ENCODE measurements around the gene RUNX3.

The RUNX3 gene

GRCh38 chr1:24857507-24858133, 72.5 kb downstream of the RUNX3 start:
- no peak for DNase-seq (ENCODE audit: insufficient read length, low spot score)
- FAIRE-seq, result no peak
- no peak for TF ChIP-seq POLR2A (IDR thresholded peaks at IDR 0.05; ENCODE audit: low read depth, low read length)

- TF ChIP-seq POLR2A (IDR thresholded peaks at IDR 0.05; ENCODE audit: low read depth, low read length), result no peak
- no peak for DNase-seq (ENCODE audit: insufficient read length, low spot score)
- FAIRE-seq, result no peak
These were observed 73.1 kb downstream of the RUNX3 start for GRCh38 chr1:24856787-24857506.

DNA sequence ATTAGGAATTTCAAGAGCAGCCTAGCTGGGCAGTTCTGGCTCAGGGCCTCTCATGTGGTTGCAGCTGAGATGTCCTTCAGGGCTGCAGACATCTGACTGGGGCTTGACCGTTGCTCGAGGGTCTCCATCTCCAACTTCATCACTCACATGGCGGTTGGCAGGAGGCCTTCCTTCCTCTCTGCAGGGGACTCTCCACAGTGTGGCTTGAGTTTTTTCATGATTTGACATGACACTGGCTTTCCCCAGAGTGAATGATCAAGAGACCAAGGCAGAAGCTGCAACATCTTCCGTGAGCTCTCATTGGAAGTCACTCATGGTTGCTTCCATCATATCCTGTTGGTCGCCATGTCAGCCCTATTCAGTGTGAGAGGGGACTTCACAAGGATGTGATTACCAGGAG, 74.6 kb downstream of the RUNX3 start:
- DNase-seq (ENCODE audit: insufficient read length, low spot score) (no peak), FAIRE-seq (no peak)
- TF ChIP-seq POLR2A (IDR thresholded peaks at IDR 0.05; ENCODE audit: low read depth, low read length), result no peak

- FAIRE-seq (no peak), DNase-seq (ENCODE audit: insufficient read length, low spot score) (no peak)
- TF ChIP-seq POLR2A (IDR thresholded peaks at IDR 0.05; ENCODE audit: low read depth, low read length), result no peak
These were observed 76.4 kb downstream of the RUNX3 start for GRCh38 chr1:24853649-24854048.

GRCh38 chr1:24850328-24850920, 79.7 kb downstream of the RUNX3 start:
- FAIRE-seq, result no peak
- no peak for TF ChIP-seq POLR2A (IDR thresholded peaks at IDR 0.05; ENCODE audit: low read depth, low read length)
- DNase-seq (ENCODE audit: insufficient read length, low spot score), result no peak

GRCh38 chr1:24849672-24850295, 80.3 kb downstream of the RUNX3 start:
- no peak for FAIRE-seq
- no peak for TF ChIP-seq POLR2A (IDR thresholded peaks at IDR 0.05; ENCODE audit: low read depth, low read length)
- DNase-seq (ENCODE audit: insufficient read length, low spot score), result no peak
